Measurements from ENCODE around the gene RNF144B.

RNF144B gene

GRCh38 chr6:18387061-18387721, at the start of gene RNF144B:
RNF144B (plus strand) TSS chr6:18387350; CDS start chr6:18399535, 12,185 bp downstream.
- H3K4me3 ChIP-seq = peak within 1 kb of the TSS; percentile 74
- no peak for TF ChIP-seq CTCF (IDR thresholded peaks at IDR 0.05)
- peak; percentile 81 for DNase-seq (ENCODE audit: low spot score)
- H3K27ac ChIP-seq = peak within 1 kb of the TSS; percentile 54 to 76

- no peak overlapping the region for H3K4me3 ChIP-seq
- DNase-seq (ENCODE audit: low spot score) = no peak
- H3K27ac ChIP-seq = no peak overlapping the region
- no peak for TF ChIP-seq CTCF (IDR thresholded peaks at IDR 0.05)
Observed at GRCh38 chr6:18339599-18339998, 47.6 kb upstream of the RNF144B start.

- H3K4me3 ChIP-seq = no peak overlapping the region
- no peak for TF ChIP-seq CTCF (IDR thresholded peaks at IDR 0.05)
- H3K27ac ChIP-seq = no peak overlapping the region
- DNase-seq (ENCODE audit: low spot score) = no peak
Observed at GRCh38 chr6:18340781-18341551, 46.2 kb upstream of the RNF144B start.

- H3K27ac ChIP-seq = no peak overlapping the region
- no peak for TF ChIP-seq CTCF (IDR thresholded peaks at IDR 0.05)
- no peak for DNase-seq (ENCODE audit: low spot score)
- H3K4me3 ChIP-seq = no peak overlapping the region
Observed at GRCh38 chr6:18342223-18342622, 44.9 kb upstream of the RNF144B start.

- H3K27ac ChIP-seq = no peak overlapping the region
- no peak for DNase-seq (ENCODE audit: low spot score)
- H3K4me3 ChIP-seq = no peak overlapping the region
- no peak for TF ChIP-seq CTCF (IDR thresholded peaks at IDR 0.05)
Observed at GRCh38 chr6:18343741-18344140, 43.4 kb upstream of the RNF144B start.

GRCh38 chr6:18347021-18347577, 40.1 kb upstream of the RNF144B start:
- Histone ChIP-seq H3K4me3 (no peak overlapping the region), H3K27ac (no peak overlapping the region)
- TF ChIP-seq CTCF (IDR thresholded peaks at IDR 0.05) = no peak
- no peak for DNase-seq (ENCODE audit: low spot score)
